ENCODE data around the gene CYFIP2. TPM values are rescaled to one million over a fixed set of nuclear protein-coding genes. Genes with fewer than 3 reads are reported as not detected.

The CYFIP2 gene
- total RNA-seq, 2 experiments from 2014 or later: 271 to 287 TPM

DNA sequence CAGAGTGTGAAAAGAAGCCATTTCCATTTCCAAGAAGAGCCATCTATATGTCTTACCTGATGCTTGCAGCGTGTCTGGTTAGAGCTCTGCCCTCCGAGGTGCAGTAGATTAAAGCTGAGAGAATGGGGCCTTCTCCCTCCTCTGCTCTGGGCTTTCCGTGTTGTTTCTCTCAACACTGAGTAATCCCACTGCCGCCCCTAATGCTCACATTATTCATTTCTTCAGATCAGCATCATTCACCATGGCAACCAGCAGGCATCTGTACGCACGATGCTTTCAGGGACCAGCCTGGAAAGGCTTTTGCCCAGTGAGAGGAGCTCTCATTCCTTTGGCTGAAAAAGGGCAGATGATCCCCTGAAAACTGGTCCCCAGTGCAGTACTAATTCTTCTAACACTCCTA is 79.6 kb downstream of the CYFIP2 start:
- H3K36me3 Mint-ChIP-seq (ENCODE audit: low read depth): peaks cover 93% of the 10 kb centered on the region
- no peaks in the 10 kb centered on the region for H3K9me3 Mint-ChIP-seq
- ChIA-PET POLR2A (no interaction called here), CTCF (interaction anchor here (1.5 to 3.4 kb wide), 4 partner anchors 10 to 398 kb away, joined by 4 to 10 read pairs (median 6); partner anchors contain the start of gene LSM11)
- no peaks in the 10 kb centered on the region for H3K27me3 ChIP-seq (ENCODE audit: control insufficient read depth in 1 of 2, insufficient read depth in 2 of 2, low read length in 2 of 2)
- no peak overlapping the region for H3K4me3 Mint-ChIP-seq
- ATAC-seq (ENCODE audit: poor library complexity): no peak
- peaks cover 37% of the 10 kb centered on the region for H3K4me1 Mint-ChIP-seq (ENCODE audit: low read depth)
- peak overlapping the region; percentile 84 for H3K27ac Mint-ChIP-seq
- TF ChIP-seq, protein P1, sequence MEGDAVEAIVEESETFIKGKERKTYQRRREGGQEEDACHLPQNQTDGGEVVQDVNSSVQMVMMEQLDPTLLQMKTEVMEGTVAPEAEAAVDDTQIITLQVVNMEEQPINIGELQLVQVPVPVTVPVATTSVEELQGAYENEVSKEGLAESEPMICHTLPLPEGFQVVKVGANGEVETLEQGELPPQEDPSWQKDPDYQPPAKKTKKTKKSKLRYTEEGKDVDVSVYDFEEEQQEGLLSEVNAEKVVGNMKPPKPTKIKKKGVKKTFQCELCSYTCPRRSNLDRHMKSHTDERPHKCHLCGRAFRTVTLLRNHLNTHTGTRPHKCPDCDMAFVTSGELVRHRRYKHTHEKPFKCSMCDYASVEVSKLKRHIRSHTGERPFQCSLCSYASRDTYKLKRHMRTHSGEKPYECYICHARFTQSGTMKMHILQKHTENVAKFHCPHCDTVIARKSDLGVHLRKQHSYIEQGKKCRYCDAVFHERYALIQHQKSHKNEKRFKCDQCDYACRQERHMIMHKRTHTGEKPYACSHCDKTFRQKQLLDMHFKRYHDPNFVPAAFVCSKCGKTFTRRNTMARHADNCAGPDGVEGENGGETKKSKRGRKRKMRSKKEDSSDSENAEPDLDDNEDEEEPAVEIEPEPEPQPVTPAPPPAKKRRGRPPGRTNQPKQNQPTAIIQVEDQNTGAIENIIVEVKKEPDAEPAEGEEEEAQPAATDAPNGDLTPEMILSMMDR (IDR thresholded peaks at IDR 0.05): no peak
- H3K27ac ChIP-seq (ENCODE audit: low read depth in 1 of 2, low read length in 2 of 2): no peak overlapping the region
- H3K27me3 Mint-ChIP-seq: no peaks in the 10 kb centered on the region
- H3K9me3 ChIP-seq (ENCODE audit: control insufficient read depth in 1 of 2, insufficient read depth in 1 of 2, low read length in 2 of 2): no peaks in the 10 kb centered on the region
- H3K4me3 ChIP-seq (ENCODE audit: low read length): no peak overlapping the region
- H3K4me1 ChIP-seq (ENCODE audit: insufficient read depth, low read length): peaks cover 16% of the 10 kb centered on the region
- intact Hi-C loops (cut with DNase I, micrococcal nuclease): no loop called here
- DNase-seq: no peak
- H3K36me3 ChIP-seq (ENCODE audit: insufficient read depth, low read length): peaks cover 71% of the 10 kb centered on the region

DNA sequence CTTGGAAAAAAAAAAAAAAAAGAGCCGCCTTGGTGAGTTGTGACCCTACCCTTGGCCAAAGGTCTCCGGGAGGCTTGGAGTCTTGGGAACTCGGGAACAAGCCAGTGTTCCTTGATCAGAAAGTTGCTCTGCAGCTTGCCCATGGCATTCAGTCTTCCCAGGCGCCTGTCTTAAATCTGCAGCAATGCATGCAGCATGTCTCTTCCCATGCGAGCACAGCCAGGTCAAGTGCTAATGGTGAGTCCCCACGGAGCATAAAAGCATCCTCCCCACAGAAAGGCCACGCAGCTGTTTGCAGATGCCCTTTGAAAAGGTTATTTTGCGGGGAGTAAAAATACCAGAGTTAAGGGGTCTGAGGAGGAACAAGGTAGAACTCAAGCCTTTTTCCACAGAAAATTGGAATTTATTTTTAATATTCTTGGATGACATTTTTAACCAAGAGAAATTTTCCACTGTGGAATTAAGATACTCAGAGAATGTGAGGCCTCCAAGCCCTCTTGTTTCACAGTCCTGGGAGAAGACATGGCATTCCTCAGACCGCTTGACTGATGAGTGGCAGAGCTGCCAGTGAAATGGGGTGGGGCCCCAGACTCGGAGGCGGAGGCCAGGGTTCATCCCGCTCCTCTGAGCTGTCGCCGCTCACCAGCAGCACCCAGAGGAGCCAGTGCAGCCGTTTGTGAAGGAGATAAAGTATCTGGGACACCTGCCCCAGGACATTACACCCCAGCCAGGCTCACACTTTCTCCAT is 81.6 kb downstream of the CYFIP2 start:
- TF ChIP-seq, protein P1 (IDR thresholded peaks at IDR 0.05): no peak
- Mint-ChIP-seq H3K27me3 (no peaks in the 10 kb centered on the region), H3K27ac (no peak overlapping the region), H3K4me1 (ENCODE audit: low read depth) (peaks cover 50% of the 10 kb centered on the region), H3K4me3 (no peak overlapping the region), H3K36me3 (ENCODE audit: low read depth) (peaks cover 93% of the 10 kb centered on the region), H3K9me3 (no peaks in the 10 kb centered on the region)
- intact Hi-C loops (cut with DNase I, micrococcal nuclease): no loop called here
- no peak overlapping the region for H3K4me3 ChIP-seq (ENCODE audit: low read length)
- DNase-seq (no peak), ATAC-seq (ENCODE audit: poor library complexity) (no peak)
- peaks cover 15% of the 10 kb centered on the region for H3K4me1 ChIP-seq (ENCODE audit: insufficient read depth, low read length)
- H3K36me3 ChIP-seq (ENCODE audit: insufficient read depth, low read length): peaks cover 69% of the 10 kb centered on the region
- POLR2A ChIA-PET: no interaction called here
- CTCF ChIA-PET: no interaction called here
- H3K27ac ChIP-seq (ENCODE audit: low read depth in 1 of 2, low read length in 2 of 2): no peak overlapping the region
- H3K9me3 ChIP-seq (ENCODE audit: control insufficient read depth in 1 of 2, insufficient read depth in 1 of 2, low read length in 2 of 2): no peaks in the 10 kb centered on the region
- no peaks in the 10 kb centered on the region for H3K27me3 ChIP-seq (ENCODE audit: control insufficient read depth in 1 of 2, insufficient read depth in 2 of 2, low read length in 2 of 2)

DNA sequence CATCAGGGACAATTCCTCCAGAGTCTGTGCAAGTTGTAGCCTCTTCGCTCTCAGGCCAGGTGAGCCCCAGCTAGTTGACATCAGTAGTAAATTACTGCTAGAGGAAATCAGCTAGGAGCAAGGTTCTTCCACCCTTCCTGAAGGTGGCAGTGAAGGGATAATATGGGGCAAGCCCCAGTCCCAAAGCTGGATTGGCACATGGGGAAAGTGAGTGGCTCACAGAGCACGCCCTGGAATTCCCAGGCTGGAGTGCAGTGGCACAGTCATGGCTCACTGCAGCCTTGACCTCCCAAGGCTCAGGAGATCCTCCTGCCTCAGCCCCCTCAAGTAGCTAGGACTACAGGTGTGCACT is 82.1 kb downstream of the CYFIP2 start:
- Histone ChIP-seq H3K36me3 (ENCODE audit: insufficient read depth, low read length) (peaks cover 69% of the 10 kb centered on the region), H3K27ac (ENCODE audit: low read depth in 1 of 2, low read length in 2 of 2) (no peak overlapping the region), H3K27me3 (ENCODE audit: control insufficient read depth in 1 of 2, insufficient read depth in 2 of 2, low read length in 2 of 2) (no peaks in the 10 kb centered on the region), H3K4me3 (ENCODE audit: low read length) (no peak overlapping the region), H3K9me3 (ENCODE audit: control insufficient read depth in 1 of 2, insufficient read depth in 1 of 2, low read length in 2 of 2) (no peaks in the 10 kb centered on the region), H3K4me1 (ENCODE audit: insufficient read depth, low read length) (peaks cover 10% of the 10 kb centered on the region)
- H3K9me3 Mint-ChIP-seq: no peaks in the 10 kb centered on the region
- CTCF ChIA-PET: no interaction called here
- POLR2A ChIA-PET: no interaction called here
- H3K36me3 Mint-ChIP-seq (ENCODE audit: low read depth): peaks cover 93% of the 10 kb centered on the region
- TF ChIP-seq, protein P1 (IDR thresholded peaks at IDR 0.05): no peak
- H3K27ac Mint-ChIP-seq: no peak overlapping the region
- H3K4me1 Mint-ChIP-seq (ENCODE audit: low read depth): peaks cover 51% of the 10 kb centered on the region
- intact Hi-C loops (cut with DNase I, micrococcal nuclease): no loop called here
- no peaks in the 10 kb centered on the region for H3K27me3 Mint-ChIP-seq
- no peak overlapping the region for H3K4me3 Mint-ChIP-seq
- DNase-seq: no peak
- ATAC-seq (ENCODE audit: poor library complexity): no peak

Data from CD4-positive, alpha-beta T cell (primary cell).